IPS-NIHi11 (cell line): Measurements from ENCODE around the gene SLC5A1.
A peak's percentile ranks its signal among the peaks of the same experiment; 100 is the strongest.

Experiments
- DNase-seq: peaks from one replicate; pipeline ENCODE4 v3.0.0; 2012; ENCODE audit warnings: mixed read lengths, low spot score

SLC5A1 gene

DNA sequence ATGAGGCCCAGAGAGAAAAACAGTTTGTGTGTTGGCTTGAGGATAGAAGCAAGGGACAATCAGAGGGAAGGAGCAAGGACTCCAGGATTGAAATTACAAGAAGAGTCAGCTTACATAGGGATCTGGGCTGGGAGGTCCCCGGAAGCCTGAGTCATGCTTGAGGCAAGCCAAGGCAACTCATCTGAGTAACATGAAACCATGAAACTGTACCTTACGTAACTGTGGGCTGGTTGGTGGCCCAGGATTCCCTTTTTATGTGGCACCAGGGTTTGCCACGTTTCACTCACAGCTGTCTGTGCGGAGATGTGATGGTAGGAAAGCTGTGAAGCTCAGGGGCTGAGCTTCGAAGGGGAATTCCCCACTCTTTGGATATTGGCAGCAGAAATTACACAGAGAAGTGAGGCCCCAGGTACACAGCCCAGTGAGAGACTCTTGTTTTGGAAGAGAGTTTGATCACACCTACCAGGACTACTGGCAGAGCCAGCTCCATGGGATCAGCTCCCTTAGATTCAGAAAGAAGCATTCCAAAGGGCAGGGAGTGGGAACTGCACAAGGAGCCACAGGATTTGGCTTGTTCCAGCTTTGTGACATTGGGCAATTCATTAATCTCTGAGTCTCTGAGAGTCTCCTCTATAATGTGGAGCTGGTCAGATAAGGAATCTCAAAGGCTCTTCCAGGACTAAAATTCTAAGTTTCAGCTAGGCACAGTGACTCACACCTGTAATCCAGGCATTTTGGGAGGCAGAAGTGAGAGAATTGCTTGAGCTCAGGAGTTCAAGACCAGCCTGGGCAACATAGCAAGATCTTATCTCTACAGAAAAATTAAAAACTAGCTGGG lies 7.8 kb downstream of the SLC5A1 start:
- peak; percentile 58 for DNase-seq

- no peak for DNase-seq
Observed at GRCh38 chr22:32052244-32052643, 9.2 kb downstream of the SLC5A1 start.

- DNase-seq, result no peak
Observed at GRCh38 chr22:32052936-32053791, 10.1 kb downstream of the SLC5A1 start.

GRCh38 chr22:32055069-32055468 lies 12.0 kb downstream of the SLC5A1 start:
- no peak for DNase-seq

GRCh38 chr22:32058656-32059260 lies 15.7 kb downstream of the SLC5A1 start:
- no peak for DNase-seq

- DNase-seq, result no peak
Observed at GRCh38 chr22:32059426-32059825, 16.4 kb downstream of the SLC5A1 start.

DNA sequence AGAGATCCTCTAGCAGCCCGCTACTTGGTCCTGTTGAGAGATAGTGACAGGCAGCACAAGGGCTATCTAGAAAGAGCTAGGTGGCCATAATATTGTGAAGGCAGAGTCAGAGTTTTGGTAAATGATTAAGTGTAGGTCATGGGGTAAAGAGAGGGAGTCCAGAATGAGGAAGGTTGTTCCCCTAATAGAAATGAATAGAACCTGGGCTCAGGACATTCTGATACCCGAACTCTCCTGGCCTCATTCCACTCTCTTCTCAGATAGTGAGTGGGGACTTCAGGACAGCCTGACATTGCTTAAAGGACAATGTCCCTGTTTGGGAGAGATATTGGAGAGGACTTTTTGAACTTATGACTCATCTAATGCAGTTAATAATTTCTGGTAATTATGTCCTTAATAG lies 20.6 kb downstream of the SLC5A1 start:
- no peak for DNase-seq

GRCh38 chr22:32066820-32067219 lies 23.8 kb downstream of the SLC5A1 start:
- DNase-seq, result no peak

GRCh38 chr22:32067613-32068012 lies 24.6 kb downstream of the SLC5A1 start:
- DNase-seq, result no peak

- no peak for DNase-seq
Observed at GRCh38 chr22:32069579-32070372, 26.7 kb downstream of the SLC5A1 start.

DNA sequence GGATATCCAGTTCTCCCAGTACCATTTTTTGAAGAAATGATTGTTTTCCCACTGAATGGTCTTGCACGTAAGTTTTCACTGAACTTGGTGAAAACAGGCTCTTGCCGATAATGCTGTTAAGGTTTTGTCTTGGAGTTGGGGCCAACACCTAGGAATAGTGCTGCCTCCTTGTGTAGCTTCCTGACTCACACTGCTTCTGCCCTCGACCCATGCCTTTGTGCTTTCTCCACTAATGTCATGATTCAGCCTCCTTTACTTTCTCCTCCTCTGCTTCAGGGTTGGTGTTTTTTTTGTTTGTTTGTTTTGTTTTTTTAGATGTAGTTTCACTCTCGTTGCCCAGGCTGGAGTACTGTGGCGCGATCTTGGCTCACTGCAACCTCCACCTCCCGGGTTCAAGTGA lies 30.2 kb downstream of the SLC5A1 start:
- DNase-seq, result no peak

DNA sequence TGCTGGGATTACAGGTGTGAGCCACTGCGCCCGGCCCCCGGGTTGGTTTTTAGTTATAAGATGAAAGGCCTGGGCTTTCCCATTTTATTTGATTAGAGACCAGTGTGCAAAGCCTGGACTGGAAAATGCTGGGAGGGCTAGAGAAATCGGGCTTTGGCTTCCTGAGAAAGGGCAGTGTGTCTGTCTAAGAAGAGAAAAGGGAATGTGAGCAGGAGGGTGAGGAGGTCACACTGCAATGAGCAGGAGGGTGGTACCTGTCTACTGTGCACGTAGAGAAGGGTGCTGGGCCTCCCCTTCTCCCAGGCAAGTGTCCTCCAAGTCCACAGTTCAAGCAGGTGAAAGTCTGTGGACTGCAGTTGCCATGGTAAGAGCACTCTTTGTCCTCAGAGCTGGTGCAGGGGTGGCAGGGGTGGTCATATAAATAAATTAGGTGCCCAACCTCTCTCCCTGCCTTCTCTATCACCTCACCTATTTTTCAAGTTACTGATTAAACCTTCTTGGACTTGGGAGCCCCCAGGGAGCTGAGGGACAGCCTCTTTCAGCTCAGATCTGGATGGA lies 30.8 kb downstream of the SLC5A1 start:
- DNase-seq, result no peak

DNA sequence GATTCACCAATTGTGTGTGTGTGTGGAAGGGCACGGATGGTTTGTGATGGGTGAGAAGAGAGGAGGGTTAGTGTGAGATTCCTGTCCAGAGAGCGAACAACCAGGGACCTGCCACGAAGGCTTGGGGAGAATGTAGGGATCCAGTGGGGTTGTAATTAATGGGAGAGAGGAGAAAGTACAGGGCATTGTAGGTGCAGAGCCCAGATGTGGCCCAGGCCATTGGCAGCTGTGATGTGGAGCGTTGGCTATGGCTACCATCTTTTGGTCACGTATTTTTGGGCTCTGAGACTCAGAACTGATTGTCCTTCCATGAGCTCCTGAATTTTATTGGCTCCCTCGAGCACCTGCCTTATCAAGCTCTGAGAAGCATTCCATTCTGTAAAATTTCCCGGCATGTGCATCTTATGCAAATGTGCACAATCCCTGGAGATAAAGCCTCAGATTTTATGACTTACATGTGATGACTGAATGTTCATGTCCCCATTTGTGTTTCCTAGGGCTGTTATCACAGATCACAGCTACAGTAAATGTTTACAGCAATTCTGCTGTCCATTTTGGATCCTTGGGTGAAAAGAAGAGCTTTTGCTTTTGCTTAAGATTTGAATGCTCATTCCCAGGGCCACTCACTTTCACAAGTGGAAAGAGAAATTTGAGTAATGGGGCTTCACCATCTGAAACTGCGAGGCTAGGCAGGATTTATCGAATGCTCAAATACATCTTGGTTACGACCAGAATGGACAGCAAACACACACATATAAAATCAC lies 33.1 kb downstream of the SLC5A1 start:
- DNase-seq, result no peak

DNA sequence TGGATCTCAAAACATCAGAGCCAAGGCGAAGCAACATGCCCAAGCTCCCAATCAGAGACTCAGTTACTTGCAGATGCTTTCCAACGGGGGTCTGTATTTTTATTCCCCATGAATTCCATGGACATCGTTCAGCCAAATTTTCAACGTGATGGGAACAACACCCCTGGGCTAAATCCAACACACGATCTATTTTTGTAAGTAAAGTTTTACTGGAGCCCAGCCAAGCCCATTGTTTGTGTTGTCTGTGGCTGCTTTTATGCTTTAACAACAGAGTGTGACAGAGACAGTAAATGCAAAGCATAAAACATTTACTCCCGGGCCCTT lies 33.7 kb downstream of the SLC5A1 start:
- no peak for DNase-seq

GRCh38 chr22:32077151-32077550 lies 34.1 kb downstream of the SLC5A1 start:
- no peak for DNase-seq

DNA sequence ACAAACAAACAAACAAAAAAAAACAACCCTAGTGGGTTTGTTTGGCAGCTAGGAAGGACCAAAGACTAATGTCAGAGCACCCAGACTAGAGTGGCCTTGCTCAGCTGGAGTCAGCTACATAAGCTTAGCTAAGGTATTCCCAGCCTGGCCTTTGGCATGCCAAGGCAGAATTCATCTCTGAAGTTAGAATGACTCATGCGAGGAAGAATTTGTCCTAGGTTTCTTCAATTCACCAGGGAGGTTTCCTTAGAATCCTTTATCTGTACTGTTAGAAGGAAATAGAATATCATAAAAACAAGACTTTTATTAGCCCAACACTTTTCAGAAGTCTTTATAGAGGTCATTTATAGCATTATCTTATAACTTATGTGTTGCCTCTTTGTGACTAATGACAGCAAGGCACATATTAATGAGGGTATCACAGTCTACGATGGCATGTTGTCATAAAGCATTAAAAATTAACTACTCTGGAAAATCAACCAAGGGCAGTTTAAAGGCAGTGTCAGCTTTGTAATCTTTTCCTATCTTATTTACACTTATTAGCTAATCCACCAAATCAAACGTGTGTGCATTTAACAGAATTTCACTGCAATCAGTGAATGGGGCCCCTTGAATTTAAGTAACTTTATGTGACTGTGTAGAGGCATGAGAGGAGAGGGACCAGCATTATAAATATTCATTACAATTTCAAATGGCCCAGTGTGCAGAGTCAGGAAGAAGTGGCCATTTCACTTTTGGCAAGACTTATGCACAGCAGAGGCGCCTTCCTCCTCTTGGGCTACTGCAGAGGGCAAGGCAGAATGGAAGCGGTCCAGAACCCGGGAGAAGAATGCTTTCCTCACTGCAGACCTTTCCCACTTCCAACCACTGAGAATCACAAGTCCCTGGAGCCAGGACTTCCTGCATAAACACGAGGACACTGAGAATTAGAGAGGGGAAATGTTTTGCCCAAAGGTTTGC lies 36.3 kb downstream of the SLC5A1 start:
- peak; percentile 46 for DNase-seq

DNA sequence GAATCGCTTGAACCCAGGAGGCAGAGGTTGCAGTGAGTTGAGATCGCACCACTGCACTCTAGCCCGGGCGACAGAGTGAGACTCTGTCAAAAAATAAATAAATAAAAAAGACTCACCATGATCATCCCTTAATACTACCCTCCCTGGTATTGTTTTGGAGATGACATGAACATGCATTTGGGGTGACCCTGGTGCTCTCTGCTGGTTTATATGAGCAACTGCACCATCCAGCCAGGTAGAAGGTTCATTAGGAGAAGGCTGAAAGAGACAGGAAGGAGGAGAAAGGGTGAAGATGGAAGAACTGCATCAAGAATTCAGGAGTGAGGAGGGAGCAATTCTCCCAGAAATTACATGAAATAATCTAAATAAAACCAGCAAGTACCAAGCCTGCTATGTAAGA lies 37.8 kb downstream of the SLC5A1 start:
- DNase-seq, result peak; percentile 76

GRCh38 chr22:32082331-32082730 lies 39.3 kb downstream of the SLC5A1 start:
- DNase-seq, result no peak

DNA sequence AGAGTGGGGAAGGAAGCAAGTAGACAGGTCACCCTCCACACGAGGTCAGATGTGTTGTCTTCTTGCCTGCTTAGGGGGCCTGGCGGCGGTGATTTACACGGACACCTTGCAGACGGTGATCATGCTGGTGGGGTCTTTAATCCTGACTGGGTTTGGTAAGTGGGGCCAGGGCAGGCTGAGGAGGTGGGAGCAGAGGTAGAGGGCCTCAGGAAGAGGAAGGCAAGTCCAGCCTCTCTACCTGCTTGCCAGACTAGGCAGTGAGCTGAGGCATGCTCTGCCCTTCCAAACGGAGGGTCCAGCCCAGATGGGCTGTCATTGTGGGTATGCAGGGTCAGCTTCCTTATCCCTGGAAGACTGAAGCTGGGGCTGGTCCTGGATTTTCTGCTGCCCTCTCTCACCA lies 39.9 kb downstream of the SLC5A1 start:
- no peak for DNase-seq

- no peak for DNase-seq
Observed at GRCh38 chr22:32083814-32084213, 40.8 kb downstream of the SLC5A1 start.
